Trophoblast cell (in vitro differentiated cells and primary cell): ENCODE data around the gene TBC1D5.

ENCODE experiments used
- DNase-seq, 2 donors: peaks; one replicate each; pipeline ENCODE4 v3.0.0-alpha.2; 2016
- H2AFZ ChIP-seq: 2 replicates; pipeline ENCODE4 v1.6.1; 2013; ENCODE audit warnings: low read length, moderate library complexity, mild to moderate bottlenecking; ENCODE audit not compliant: insufficient read depth, poor library complexity
- H2AK5ac ChIP-seq: 2 replicates; pipeline ENCODE4 v1.6.1; 2013; ENCODE audit warnings: mild to moderate bottlenecking, low read length
- H2BK120ac ChIP-seq: 2 replicates; pipeline ENCODE4 v1.6.1; 2013; ENCODE audit warnings: low read length, mild to moderate bottlenecking, moderate library complexity; ENCODE audit not compliant: insufficient read depth, poor library complexity
- H2BK12ac ChIP-seq: 2 replicates; pipeline ENCODE4 v1.6.1; 2013; ENCODE audit warnings: mild to moderate bottlenecking, low read length, moderate library complexity
- H2BK5ac ChIP-seq: 2 replicates; pipeline ENCODE4 v1.6.1; 2013; ENCODE audit warnings: low read length, low read depth, moderate library complexity, mild to moderate bottlenecking; ENCODE audit not compliant: poor library complexity
- H3K14ac ChIP-seq: 2 replicates; pipeline ENCODE4 v1.6.1; 2013; ENCODE audit warnings: mild to moderate bottlenecking, low read length
- H3K18ac ChIP-seq: 2 replicates; pipeline ENCODE4 v1.6.1; 2013; ENCODE audit warnings: mild to moderate bottlenecking, low read length
- H3K23ac ChIP-seq: 2 replicates; pipeline ENCODE4 v1.6.1; 2013; ENCODE audit warnings: low read length
- H3K27ac ChIP-seq: 2 replicates; pipeline ENCODE4 v1.5.1; 2013; ENCODE audit warnings: low read depth, mild to moderate bottlenecking, inconsistent platforms, low read length, moderate library complexity
- H3K27me3 ChIP-seq: 2 replicates; pipeline ENCODE4 v1.6.1; 2013; ENCODE audit warnings: inconsistent platforms, mild to moderate bottlenecking, low read length, moderate library complexity; ENCODE audit not compliant: insufficient read depth
- H3K36me3 ChIP-seq, 2 experiments: 1 replicate in 1 of 2; 2 replicates in 1 of 2; pipeline ENCODE4 v1.6.1; 2013; ENCODE audit warnings: low read length in 2 of 2, mild to moderate bottlenecking in 2 of 2, moderate library complexity in 1 of 2; ENCODE audit not compliant: insufficient read depth in 2 of 2, control insufficient read depth in 1 of 2
- H3K4ac ChIP-seq: 2 replicates; pipeline ENCODE4 v1.6.1; 2013; ENCODE audit warnings: low read depth, mild to moderate bottlenecking, low read length, moderate library complexity
- H3K4me1 ChIP-seq, 2 experiments: 1 replicate in 1 of 2; 2 replicates in 1 of 2; pipeline ENCODE4 v1.6.1; 2013; ENCODE audit warnings: low read length in 2 of 2, mild to moderate bottlenecking in 2 of 2, moderate library complexity in 1 of 2; ENCODE audit not compliant: insufficient read depth in 2 of 2, control insufficient read depth in 1 of 2
- H3K4me2 ChIP-seq: 2 replicates; pipeline ENCODE4 v1.6.1; 2013; ENCODE audit warnings: inconsistent platforms, mild to moderate bottlenecking, low read length, moderate library complexity
- H3K4me3 ChIP-seq: 2 replicates; pipeline ENCODE4 v1.5.1; 2013; ENCODE audit warnings: mild to moderate bottlenecking, low read depth, low read length, inconsistent platforms
- H3K79me1 ChIP-seq: one replicate; pipeline ENCODE4 v1.6.1; 2013; ENCODE audit warnings: low read length
- H3K79me2 ChIP-seq: 2 replicates; pipeline ENCODE4 v1.6.1; 2013; ENCODE audit warnings: low read length, mild to moderate bottlenecking; ENCODE audit not compliant: control insufficient read depth, insufficient read depth, poor library complexity
- H3K9ac ChIP-seq: 2 replicates; pipeline ENCODE4 v1.6.1; 2013; ENCODE audit warnings: mild to moderate bottlenecking, low read length
- H3K9me3 ChIP-seq: 2 replicates; pipeline ENCODE4 v1.6.1; 2013; ENCODE audit warnings: low read depth, mild to moderate bottlenecking, control low read depth, inconsistent platforms, low read length; ENCODE audit not compliant: insufficient read depth
- H4K12ac ChIP-seq: 2 replicates; pipeline ENCODE4 v1.6.1; 2013; ENCODE audit warnings: low read depth, mild to moderate bottlenecking, low read length, moderate library complexity
- H4K8ac ChIP-seq: 2 replicates; pipeline ENCODE4 v1.6.1; 2013; ENCODE audit warnings: low read depth, mild to moderate bottlenecking, low read length, moderate library complexity
- H4K91ac ChIP-seq: one replicate; pipeline ENCODE4 v1.6.1; 2013; ENCODE audit warnings: low read depth, mild to moderate bottlenecking, low read length, moderate library complexity
- WGBS: extraction: QIAGEN DNeasy Blood & Tissue Kit; methylation state at CpG from one replicate; pipeline ENCODE4 v1.1.7; 2013; ENCODE audit warnings: missing lambda C conversion rate; ENCODE audit not compliant: insufficient read length, insufficient coverage; ENCODE audit errors: extremely low coverage; 5-methylcytosine and 5-hydroxymethylcytosine counted together

The TBC1D5 gene

GRCh38 chr3:17261627-17262369 lies 480.6 kb downstream of the TBC1D5 start:
- H3K79me2 ChIP-seq = no peaks in the 10 kb centered on the region
- no peak overlapping the region for H4K8ac ChIP-seq
- H3K79me1 ChIP-seq = no peaks in the 10 kb centered on the region
- H2BK120ac ChIP-seq = no peak overlapping the region
- no peak overlapping the region for H3K23ac ChIP-seq
- no peak overlapping the region for H3K18ac ChIP-seq
- H3K36me3 ChIP-seq = no peaks in the 10 kb centered on the region
- no peak overlapping the region for H3K9ac ChIP-seq
- no peak overlapping the region for H3K27ac ChIP-seq
- no peaks in the 10 kb centered on the region for H3K27me3 ChIP-seq
- no peak overlapping the region for H2AK5ac ChIP-seq
- no peak overlapping the region for H2AFZ ChIP-seq
- no peak overlapping the region for H3K4me2 ChIP-seq
- H3K14ac ChIP-seq = no peak overlapping the region
- no peak overlapping the region for H4K12ac ChIP-seq
- H3K4me3 ChIP-seq = no peak overlapping the region
- no CpG with 5 or more reads among the region's 3 CpGs for whole genome bisulfite sequencing
- H3K4ac ChIP-seq = no peak overlapping the region
- H3K9me3 ChIP-seq = no peaks in the 10 kb centered on the region
- no peak overlapping the region for H2BK12ac ChIP-seq
- peak in 1 of 2 donors; percentile 4 for DNase-seq
- no peak overlapping the region for H4K91ac ChIP-seq
- H2BK5ac ChIP-seq = no peak overlapping the region
- peaks cover 0 to 2% of the 10 kb centered on the region in 2 experiments for H3K4me1 ChIP-seq

- Histone ChIP-seq H3K36me3 (no peaks in the 10 kb centered on the region), H3K14ac (no peak overlapping the region), H3K79me2 (no peaks in the 10 kb centered on the region), H3K9ac (no peak overlapping the region), H3K27me3 (no peaks in the 10 kb centered on the region), H2AFZ (no peak overlapping the region), H4K8ac (no peak overlapping the region), H2BK5ac (no peak overlapping the region), H3K23ac (no peak overlapping the region), H4K91ac (no peak overlapping the region), H2AK5ac (no peak overlapping the region), H3K4me2 (no peak overlapping the region), H2BK12ac (no peak overlapping the region), H3K18ac (no peak overlapping the region), H3K4me1 (peaks cover 0 to 2% of the 10 kb centered on the region in 2 experiments), H3K4ac (no peak overlapping the region), H3K9me3 (no peaks in the 10 kb centered on the region), H4K12ac (no peak overlapping the region), H3K27ac (no peak overlapping the region), H3K4me3 (no peak overlapping the region), H2BK120ac (no peak overlapping the region), H3K79me1 (no peaks in the 10 kb centered on the region)
- DNase-seq = no peak
Observed at GRCh38 chr3:17260257-17260656, 482.2 kb downstream of the TBC1D5 start.

- H4K91ac ChIP-seq = no peak overlapping the region
- H3K9me3 ChIP-seq = no peaks in the 10 kb centered on the region
- H3K4me3 ChIP-seq = no peak overlapping the region
- H4K8ac ChIP-seq = no peak overlapping the region
- no peak overlapping the region for H3K27ac ChIP-seq
- no peak overlapping the region for H2BK5ac ChIP-seq
- H3K18ac ChIP-seq = no peak overlapping the region
- whole genome bisulfite sequencing = no CpG with 5 or more reads among the region's 5 CpGs
- no peaks in the 10 kb centered on the region for H3K79me2 ChIP-seq
- no peaks in the 10 kb centered on the region for H3K79me1 ChIP-seq
- no peak overlapping the region for H3K14ac ChIP-seq
- no peak overlapping the region for H2BK120ac ChIP-seq
- H2BK12ac ChIP-seq = no peak overlapping the region
- no peaks in the 10 kb centered on the region for H3K27me3 ChIP-seq
- no peak overlapping the region for H3K23ac ChIP-seq
- no peaks in the 10 kb centered on the region for H3K36me3 ChIP-seq
- H3K4me2 ChIP-seq = no peak overlapping the region
- H3K4me1 ChIP-seq = peaks cover 0 to 2% of the 10 kb centered on the region in 2 experiments
- no peak overlapping the region for H2AFZ ChIP-seq
- no peak overlapping the region for H4K12ac ChIP-seq
- no peak overlapping the region for H3K4ac ChIP-seq
- H2AK5ac ChIP-seq = no peak overlapping the region
- no peak for DNase-seq
- H3K9ac ChIP-seq = no peak overlapping the region
Observed at GRCh38 chr3:17259685-17260084, 482.7 kb downstream of the TBC1D5 start.

GRCh38 chr3:17258823-17259436 lies 483.5 kb downstream of the TBC1D5 start:
- H2BK120ac ChIP-seq = no peak overlapping the region
- WGBS = no CpG with 5 or more reads among the region's 3 CpGs

More at GRCh38 chr3:17258823-17259436, 483.5 kb downstream of the TBC1D5 start:
- H2BK5ac ChIP-seq = no peak overlapping the region
- no peak overlapping the region for H2AFZ ChIP-seq
- no peak overlapping the region for H4K12ac ChIP-seq
- H3K4me1 ChIP-seq = peaks cover 0 to 2% of the 10 kb centered on the region in 2 experiments
- no peak overlapping the region for H3K27ac ChIP-seq
- no peaks in the 10 kb centered on the region for H3K36me3 ChIP-seq
- no peak overlapping the region for H2BK12ac ChIP-seq
- H3K18ac ChIP-seq = no peak overlapping the region
- no peak overlapping the region for H2AK5ac ChIP-seq
- H4K91ac ChIP-seq = no peak overlapping the region
- no peak overlapping the region for H3K9ac ChIP-seq
- no peaks in the 10 kb centered on the region for H3K27me3 ChIP-seq
- H3K14ac ChIP-seq = no peak overlapping the region
- H3K23ac ChIP-seq = no peak overlapping the region
- no peaks in the 10 kb centered on the region for H3K79me1 ChIP-seq
- no peaks in the 10 kb centered on the region for H3K79me2 ChIP-seq
- no peak overlapping the region for H4K8ac ChIP-seq
- no peak overlapping the region for H3K4me3 ChIP-seq
- H3K4me2 ChIP-seq = no peak overlapping the region
- peak; percentile 10 to 79 for DNase-seq
- no peaks in the 10 kb centered on the region for H3K9me3 ChIP-seq
- no peak overlapping the region for H3K4ac ChIP-seq
